ENCODE results near the gene SMPDL3A.

DNA sequence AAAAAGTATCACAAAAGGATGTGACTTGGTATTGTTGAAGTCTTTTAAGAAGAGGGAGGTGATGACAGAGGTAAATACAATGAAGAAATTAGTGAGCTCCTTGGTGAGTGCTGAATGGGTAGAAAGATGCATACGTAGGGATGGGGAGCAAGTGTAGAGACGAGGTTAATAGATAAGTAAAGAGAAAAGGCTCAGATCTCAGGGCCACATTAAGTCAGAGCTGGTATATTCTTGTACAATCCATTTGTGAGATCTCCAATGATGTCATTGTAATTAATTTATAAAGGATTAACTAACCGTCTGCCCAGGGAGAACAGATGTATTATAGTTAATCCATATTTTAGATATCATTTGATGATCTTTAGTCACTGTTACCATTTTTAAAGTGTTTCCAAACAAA, 43.4 kb downstream of the SMPDL3A start:
- TF ChIP-seq CTCF (IDR thresholded peaks at IDR 0.05) (no peak), EP300 (IDR thresholded peaks at IDR 0.05) (no peak), POLR2A (IDR thresholded peaks at IDR 0.05) (no peak)

All from ovary (tissue), 3 donors.